ENCODE data around the gene CCND1. TPM values are rescaled to one million over a fixed set of nuclear protein-coding genes. Genes with fewer than 3 reads are reported as not detected.

The CCND1 gene
- total RNA-seq, 5 donors from 2014 or later (not counting 1 experiment from before 2014, with no cell fraction given), result 1.0 to 4.2 (median 2.8) TPM

- Histone ChIP-seq H3K9me3 (no peaks in the 10 kb centered on the region), H3K27ac (ENCODE audit: low read length) (no peak overlapping the region), H3K4me3 (ENCODE audit: control insufficient read depth in 1 of 2, extremely low read depth in 1 of 2, low read length in 1 of 2) (no peak overlapping the region), H3K36me3 (ENCODE audit: control insufficient read depth in 2 of 2, extremely low read depth in 1 of 2, insufficient read depth in 1 of 2, low read length in 1 of 2) (no peaks in the 10 kb centered on the region), H3K27me3 (replicated peaks in 1 of 2; ENCODE audit: control insufficient read depth in 2 of 2, extremely low read depth in 1 of 2, insufficient read depth in 2 of 2, low read length in 1 of 2) (peaks cover 0 to 20% of the 10 kb centered on the region in 2 experiments), H3K4me1 (ENCODE audit: control insufficient read depth in 1 of 2, extremely low read depth in 1 of 2, insufficient read depth in 2 of 2, low read length in 2 of 2) (no peaks in the 10 kb centered on the region)
- Mint-ChIP-seq H3K36me3 (no peaks in the 10 kb centered on the region), H3K27ac (no peak overlapping the region), H3K4me1 (no peaks in the 10 kb centered on the region), H3K4me3 (no peak overlapping the region), H3K9me3 (peaks cover 9 to 18% (median 16%) of the 10 kb centered on the region in 3 donors), H3K27me3 (peaks cover 22 to 31% of the 10 kb centered on the region in 2 donors)
- ChIA-PET POLR2A (no interaction called here), CTCF (no interaction called here)
- no CpG with 5 or more reads among the region's 2 CpGs for WGBS (ENCODE audit: insufficient coverage)
- ATAC-seq (replicated peaks in 1 of 4) (no peak), DNase-seq (no peak)
Measured at GRCh38 chr11:69609351-69609750, 31.6 kb upstream of the CCND1 start.

- 72% methylated on average over 16 of the region's 17 CpGs for WGBS (ENCODE audit: insufficient coverage)
- Mint-ChIP-seq H3K27ac (no peak overlapping the region), H3K36me3 (no peaks in the 10 kb centered on the region), H3K9me3 (peaks cover 9 to 18% (median 16%) of the 10 kb centered on the region in 3 donors), H3K4me1 (no peaks in the 10 kb centered on the region), H3K27me3 (peaks cover 15 to 16% of the 10 kb centered on the region in 2 donors), H3K4me3 (no peak overlapping the region)
- POLR2A ChIA-PET, result no interaction called here
- ATAC-seq (replicated peaks in 1 of 4) (no peak), DNase-seq (no peak)
- Histone ChIP-seq H3K4me3 (ENCODE audit: control insufficient read depth in 1 of 2, extremely low read depth in 1 of 2, low read length in 1 of 2) (no peak overlapping the region), H3K27me3 (replicated peaks in 1 of 2; ENCODE audit: control insufficient read depth in 2 of 2, extremely low read depth in 1 of 2, insufficient read depth in 2 of 2, low read length in 1 of 2) (peaks cover 0 to 35% of the 10 kb centered on the region in 2 experiments), H3K27ac (ENCODE audit: low read length) (no peak overlapping the region), H3K36me3 (ENCODE audit: control insufficient read depth in 2 of 2, extremely low read depth in 1 of 2, insufficient read depth in 1 of 2, low read length in 1 of 2) (no peaks in the 10 kb centered on the region), H3K4me1 (ENCODE audit: control insufficient read depth in 1 of 2, extremely low read depth in 1 of 2, insufficient read depth in 2 of 2, low read length in 2 of 2) (no peaks in the 10 kb centered on the region), H3K9me3 (no peaks in the 10 kb centered on the region)
- CTCF ChIA-PET, result no interaction called here
Measured at GRCh38 chr11:69611548-69612526, 29.1 kb upstream of the CCND1 start.

- CTCF ChIA-PET, result no interaction called here
- Histone ChIP-seq H3K27me3 (replicated peaks in 1 of 2; ENCODE audit: control insufficient read depth in 2 of 2, extremely low read depth in 1 of 2, insufficient read depth in 2 of 2, low read length in 1 of 2) (peaks cover 0 to 39% of the 10 kb centered on the region in 2 experiments), H3K27ac (ENCODE audit: low read length) (no peak overlapping the region), H3K4me3 (ENCODE audit: control insufficient read depth in 1 of 2, extremely low read depth in 1 of 2, low read length in 1 of 2) (no peak overlapping the region), H3K36me3 (ENCODE audit: control insufficient read depth in 2 of 2, extremely low read depth in 1 of 2, insufficient read depth in 1 of 2, low read length in 1 of 2) (no peaks in the 10 kb centered on the region), H3K9me3 (no peaks in the 10 kb centered on the region), H3K4me1 (ENCODE audit: control insufficient read depth in 1 of 2, extremely low read depth in 1 of 2, insufficient read depth in 2 of 2, low read length in 2 of 2) (no peaks in the 10 kb centered on the region)
- peaks cover 0 to 7% (median 6%) of the 10 kb centered on the region in 3 donors for H3K9me3 Mint-ChIP-seq
- POLR2A ChIA-PET, result no interaction called here
- no peaks in the 10 kb centered on the region for H3K36me3 Mint-ChIP-seq
- H3K4me1 Mint-ChIP-seq, result no peaks in the 10 kb centered on the region
- H3K27ac Mint-ChIP-seq, result no peak overlapping the region
- DNase-seq (no peak), ATAC-seq (replicated peaks in 1 of 4) (no peak)
- no peak overlapping the region for H3K4me3 Mint-ChIP-seq
- 89% methylated on average over 6 of the region's 9 CpGs for WGBS (ENCODE audit: insufficient coverage)
- peaks cover 17 to 26% of the 10 kb centered on the region in 2 donors for H3K27me3 Mint-ChIP-seq
Measured at GRCh38 chr11:69613594-69613993, 27.4 kb upstream of the CCND1 start.

DNA sequence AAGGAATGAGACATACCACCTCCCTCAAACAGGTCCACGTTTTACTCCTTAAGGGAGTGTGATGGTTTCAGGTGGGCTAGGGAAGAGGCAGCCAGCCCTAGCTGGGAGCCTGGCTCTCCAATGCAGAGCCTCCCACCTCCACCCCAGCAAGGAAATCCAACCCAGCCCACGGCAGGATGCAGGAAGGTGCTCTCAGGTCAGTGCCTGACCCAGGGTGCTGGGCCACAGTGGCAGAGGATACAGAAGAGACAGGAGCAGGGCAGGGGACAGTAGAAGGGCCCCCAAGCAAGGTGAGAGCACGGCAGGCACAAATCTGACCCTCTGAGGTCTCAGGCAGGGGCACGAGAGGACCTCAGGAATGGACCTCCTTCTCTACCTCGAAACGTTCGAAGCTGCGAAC lies 26.9 kb upstream of the CCND1 start:
- no peak overlapping the region for H3K4me3 ChIP-seq (ENCODE audit: control insufficient read depth in 1 of 2, extremely low read depth in 1 of 2, low read length in 1 of 2)
- no peaks in the 10 kb centered on the region for H3K4me1 ChIP-seq (ENCODE audit: control insufficient read depth in 1 of 2, extremely low read depth in 1 of 2, insufficient read depth in 2 of 2, low read length in 2 of 2)
- Mint-ChIP-seq H3K4me3 (no peak overlapping the region), H3K4me1 (no peaks in the 10 kb centered on the region), H3K27me3 (peaks cover 21 to 30% of the 10 kb centered on the region in 2 donors), H3K36me3 (no peaks in the 10 kb centered on the region), H3K9me3 (peaks cover 0 to 5% (median under 1%) of the 10 kb centered on the region in 3 donors), H3K27ac (no peak overlapping the region)
- no peak for ATAC-seq (replicated peaks in 1 of 4)
- WGBS (ENCODE audit: insufficient coverage), result 78% methylated on average over 6 of the region's 8 CpGs
- ChIA-PET POLR2A (interaction anchor here in 1 of 2 donors (0.6 kb wide), 1 partner anchor 51 kb away, joined by 3 read pairs; no protein-coding TSS in a partner anchor), CTCF (no interaction called here)
- DNase-seq, result no peak
- peaks cover 0 to 39% of the 10 kb centered on the region in 2 experiments for H3K27me3 ChIP-seq (replicated peaks in 1 of 2; ENCODE audit: control insufficient read depth in 2 of 2, extremely low read depth in 1 of 2, insufficient read depth in 2 of 2, low read length in 1 of 2)
- H3K9me3 ChIP-seq, result no peaks in the 10 kb centered on the region
- no peaks in the 10 kb centered on the region for H3K36me3 ChIP-seq (ENCODE audit: control insufficient read depth in 2 of 2, extremely low read depth in 1 of 2, insufficient read depth in 1 of 2, low read length in 1 of 2)
- no peak overlapping the region for H3K27ac ChIP-seq (ENCODE audit: low read length)

GRCh38 chr11:69615545-69616278 lies 25.2 kb upstream of the CCND1 start:
- Mint-ChIP-seq H3K4me3 (no peak overlapping the region), H3K36me3 (no peaks in the 10 kb centered on the region), H3K27ac (no peak overlapping the region), H3K4me1 (no peaks in the 10 kb centered on the region), H3K9me3 (no peaks in the 10 kb centered on the region), H3K27me3 (peaks cover 25 to 37% of the 10 kb centered on the region in 2 donors)
- no peaks in the 10 kb centered on the region for H3K4me1 ChIP-seq (ENCODE audit: control insufficient read depth in 1 of 2, extremely low read depth in 1 of 2, insufficient read depth in 2 of 2, low read length in 2 of 2)
- H3K27me3 ChIP-seq (replicated peaks in 1 of 2; ENCODE audit: control insufficient read depth in 2 of 2, extremely low read depth in 1 of 2, insufficient read depth in 2 of 2, low read length in 1 of 2), result peaks cover 0 to 39% of the 10 kb centered on the region in 2 experiments
- no peaks in the 10 kb centered on the region for H3K36me3 ChIP-seq (ENCODE audit: control insufficient read depth in 2 of 2, extremely low read depth in 1 of 2, insufficient read depth in 1 of 2, low read length in 1 of 2)
- ChIA-PET CTCF (no interaction called here), POLR2A (no interaction called here)
- no peak overlapping the region for H3K4me3 ChIP-seq (ENCODE audit: control insufficient read depth in 1 of 2, extremely low read depth in 1 of 2, low read length in 1 of 2)
- DNase-seq, result no peak
- ATAC-seq (replicated peaks in 1 of 4), result no peak
- WGBS (ENCODE audit: insufficient coverage), result 79% methylated on average over 11 of the region's 16 CpGs
- no peak overlapping the region for H3K27ac ChIP-seq (ENCODE audit: low read length)
- no peaks in the 10 kb centered on the region for H3K9me3 ChIP-seq

DNA sequence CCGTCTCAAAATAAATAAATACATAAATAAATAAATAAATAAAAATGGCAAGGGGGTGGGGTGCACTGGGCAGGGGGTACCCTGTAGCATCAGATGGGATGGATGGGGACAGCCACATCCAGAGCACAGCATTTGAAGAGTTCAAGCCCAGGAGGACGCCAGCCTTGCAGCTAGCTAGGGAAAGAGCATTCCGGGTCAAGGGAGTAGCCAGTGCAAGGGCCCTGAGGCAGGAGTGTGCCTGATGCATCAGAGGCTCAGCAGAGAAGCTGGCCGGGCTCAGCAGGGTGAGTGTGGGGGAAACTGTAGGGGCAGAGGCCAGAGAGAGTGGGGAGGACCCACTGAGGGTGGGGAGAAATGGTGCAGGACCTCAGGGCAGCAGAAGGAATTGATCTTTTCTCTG lies 23.7 kb upstream of the CCND1 start:
- no peak overlapping the region for H3K4me3 Mint-ChIP-seq
- no peaks in the 10 kb centered on the region for H3K4me1 ChIP-seq (ENCODE audit: control insufficient read depth in 1 of 2, extremely low read depth in 1 of 2, insufficient read depth in 2 of 2, low read length in 2 of 2)
- H3K36me3 ChIP-seq (ENCODE audit: control insufficient read depth in 2 of 2, extremely low read depth in 1 of 2, insufficient read depth in 1 of 2, low read length in 1 of 2), result no peaks in the 10 kb centered on the region
- H3K9me3 Mint-ChIP-seq, result no peaks in the 10 kb centered on the region
- H3K27me3 Mint-ChIP-seq, result peaks cover 25 to 40% of the 10 kb centered on the region in 2 donors
- POLR2A ChIA-PET, result no interaction called here
- H3K27me3 ChIP-seq (replicated peaks in 1 of 2; ENCODE audit: control insufficient read depth in 2 of 2, extremely low read depth in 1 of 2, insufficient read depth in 2 of 2, low read length in 1 of 2), result peaks cover 0 to 35% of the 10 kb centered on the region in 2 experiments
- CTCF ChIA-PET, result no interaction called here
- WGBS (ENCODE audit: insufficient coverage), result 78% methylated on average over 3 of the region's 4 CpGs
- ATAC-seq (replicated peaks in 1 of 4) (no peak), DNase-seq (no peak)
- no peaks in the 10 kb centered on the region for H3K9me3 ChIP-seq
- no peaks in the 10 kb centered on the region for H3K36me3 Mint-ChIP-seq
- H3K4me1 Mint-ChIP-seq, result no peaks in the 10 kb centered on the region
- H3K27ac Mint-ChIP-seq, result no peak overlapping the region
- no peak overlapping the region for H3K4me3 ChIP-seq (ENCODE audit: control insufficient read depth in 1 of 2, extremely low read depth in 1 of 2, low read length in 1 of 2)
- no peak overlapping the region for H3K27ac ChIP-seq (ENCODE audit: low read length)

All from T-cell (primary cell).